EH (cell line): Measurements from ENCODE around the gene ETV3.
"Not testable (repeated sequence)": the region's sequence is repeated elsewhere in the genome, so short reads cannot be mapped to it uniquely, and the experiment has no call there.

Source experiments
- DNase-seq: peaks from one replicate; pipeline ENCODE4 v3.0.0-alpha.2; 2015; ENCODE audit warnings: low read depth

The ETV3 gene

GRCh38 chr1:157111396-157112165, 26.6 kb downstream of the ETV3 start:
- DNase-seq = no peak

- no peak for DNase-seq
Observed at GRCh38 chr1:157110686-157111085, 27.5 kb downstream of the ETV3 start.

- no peak for DNase-seq
Observed at GRCh38 chr1:157110003-157110402, 28.2 kb downstream of the ETV3 start.

- DNase-seq = no peak
Observed at GRCh38 chr1:157108448-157108847, 29.7 kb downstream of the ETV3 start.

GRCh38 chr1:157107702-157108101, 30.5 kb downstream of the ETV3 start:
- DNase-seq = no peak

GRCh38 chr1:157106813-157107189, 31.4 kb downstream of the ETV3 start:
- DNase-seq = no peak

GRCh38 chr1:157105988-157106812, 32.0 kb downstream of the ETV3 start:
- DNase-seq = peak; percentile 92

- DNase-seq = no peak
Observed at GRCh38 chr1:157105298-157105987, 32.8 kb downstream of the ETV3 start.

GRCh38 chr1:157104598-157105293, 33.4 kb downstream of the ETV3 start:
- peak; percentile 22 for DNase-seq

GRCh38 chr1:157103268-157103667, 34.9 kb downstream of the ETV3 start:
- no peak for DNase-seq

GRCh38 chr1:157101149-157101548, 37.0 kb downstream of the ETV3 start:
- no peak for DNase-seq

GRCh38 chr1:157099633-157100009, 38.6 kb downstream of the ETV3 start, which contains the start of gene ETV3L:
ETV3L (minus strand) TSS chr1:157099808; CDS start chr1:157099523, 285 bp downstream.
- no peak for DNase-seq

GRCh38 chr1:157098987-157099632, 39.1 kb downstream of the ETV3 start:
- DNase-seq = not testable (repeated sequence)

- no peak for DNase-seq
Observed at GRCh38 chr1:157098519-157098918, 39.7 kb downstream of the ETV3 start.

- no peak for DNase-seq
Observed at GRCh38 chr1:157097692-157098091, 40.5 kb downstream of the ETV3 start.

- no peak for DNase-seq
Observed at GRCh38 chr1:157096881-157097280, 41.3 kb downstream of the ETV3 start.

- DNase-seq = no peak
Observed at GRCh38 chr1:157095551-157095950, 42.6 kb downstream of the ETV3 start.

- DNase-seq = no peak
Observed at GRCh38 chr1:157095091-157095490, 43.1 kb downstream of the ETV3 start.

- peak; percentile 11 for DNase-seq
Observed at GRCh38 chr1:157092831-157093230, 45.4 kb downstream of the ETV3 start.

- DNase-seq = no peak
Observed at GRCh38 chr1:157091668-157092273, 46.4 kb downstream of the ETV3 start.

- DNase-seq = no peak
Observed at GRCh38 chr1:157091186-157091585, 47.0 kb downstream of the ETV3 start.
